Endothelial cell (in vitro differentiated cells): ENCODE results near the gene UBE2Q1. TPM values are rescaled to one million over a fixed set of nuclear protein-coding genes. Genes with fewer than 3 reads are reported as not detected.

ENCODE experiments used
- DNase-seq: peaks from one replicate; pipeline ENCODE4 v3.0.0; 2021; ENCODE audit warnings: low spot score
- H3K27ac Mint-ChIP-seq: one replicate; pipeline ENCODE4 v1.8.0; 2021; ENCODE audit warnings: mixed read lengths, inconsistent platforms; ENCODE audit not compliant: unreplicated experiment
- H3K27me3 Mint-ChIP-seq: one replicate; pipeline ENCODE4 v1.8.0; 2021; ENCODE audit warnings: mild to moderate bottlenecking, moderate library complexity, mixed read lengths, inconsistent platforms; ENCODE audit not compliant: unreplicated experiment
- H3K36me3 Mint-ChIP-seq: one replicate; pipeline ENCODE4 v1.8.0; 2021; ENCODE audit warnings: mild to moderate bottlenecking, low read depth, mixed read lengths, inconsistent platforms; ENCODE audit not compliant: unreplicated experiment
- H3K4me1 Mint-ChIP-seq: one replicate; pipeline ENCODE4 v1.8.0; 2021; ENCODE audit warnings: mild to moderate bottlenecking, mixed read lengths, inconsistent platforms; ENCODE audit not compliant: unreplicated experiment
- H3K4me3 Mint-ChIP-seq: one replicate; pipeline ENCODE4 v1.8.0; 2021; ENCODE audit warnings: mild to moderate bottlenecking, mixed read lengths, inconsistent platforms; ENCODE audit not compliant: unreplicated experiment
- H3K9me3 Mint-ChIP-seq: one replicate; pipeline ENCODE4 v1.8.0; 2021; ENCODE audit warnings: mixed read lengths, inconsistent platforms; ENCODE audit not compliant: unreplicated experiment
- CTCF ChIP-seq: fragments of 200-600 bp; sonication (generic); IDR thresholded peaks from one replicate; pipeline ENCODE4 v1.5.0; 2021; ENCODE audit warnings: antibody characterized with exemption; ENCODE audit not compliant: unreplicated experiment
- total RNA-seq: library from RNA; stranded (reverse); fragmentation: NEBNext Ultra II Directional; extraction: Animal tissue kit (Norgen Biotek cat#: 25700); gene quantifications from one replicate; pipeline ENCODE4 v1.2.1, GENCODE V29; 2021; ENCODE audit not compliant: unreplicated experiment

Gene UBE2Q1
- total RNA-seq, 1 donor from 2014 or later: 73.9 TPM

GRCh38 chr1:154553056-154554030, 5.1 kb downstream of the UBE2Q1 start:
- peaks cover 28% of the 10 kb centered on the region for H3K4me1 Mint-ChIP-seq
- H3K4me3 Mint-ChIP-seq: peak overlapping the region; percentile 6
- TF ChIP-seq CTCF: no peak
- peaks cover 6% of the 10 kb centered on the region for H3K27me3 Mint-ChIP-seq
- DNase-seq: no peak
- H3K36me3 Mint-ChIP-seq: peaks cover 61% of the 10 kb centered on the region
- no peaks in the 10 kb centered on the region for H3K9me3 Mint-ChIP-seq
- H3K27ac Mint-ChIP-seq: no peak overlapping the region

GRCh38 chr1:154552036-154552435, 6.4 kb downstream of the UBE2Q1 start:
- no peak for DNase-seq
- Mint-ChIP-seq H3K4me1 (peaks cover 19% of the 10 kb centered on the region), H3K27me3 (peaks cover 4% of the 10 kb centered on the region), H3K36me3 (peaks cover 64% of the 10 kb centered on the region), H3K4me3 (no peak overlapping the region), H3K9me3 (no peaks in the 10 kb centered on the region), H3K27ac (no peak overlapping the region)
- no peak for TF ChIP-seq CTCF

GRCh38 chr1:154551474-154551873, 7.0 kb downstream of the UBE2Q1 start:
- no peak for DNase-seq
- Mint-ChIP-seq H3K36me3 (peaks cover 64% of the 10 kb centered on the region), H3K4me1 (peaks cover 15% of the 10 kb centered on the region), H3K27ac (no peak overlapping the region), H3K4me3 (no peak overlapping the region), H3K27me3 (peaks cover 4% of the 10 kb centered on the region), H3K9me3 (no peaks in the 10 kb centered on the region)
- no peak for TF ChIP-seq CTCF

- no peak for TF ChIP-seq CTCF
- DNase-seq: no peak
- peaks cover 57% of the 10 kb centered on the region for H3K36me3 Mint-ChIP-seq
- no peak overlapping the region for H3K27ac Mint-ChIP-seq
- peaks cover 4% of the 10 kb centered on the region for H3K27me3 Mint-ChIP-seq
- H3K4me1 Mint-ChIP-seq: peaks cover 7% of the 10 kb centered on the region
- H3K9me3 Mint-ChIP-seq: no peaks in the 10 kb centered on the region
- H3K4me3 Mint-ChIP-seq: peak overlapping the region; percentile 54
Measured at GRCh38 chr1:154550657-154551056, 7.8 kb downstream of the UBE2Q1 start.

GRCh38 chr1:154550070-154550469, 8.4 kb downstream of the UBE2Q1 start:
- Mint-ChIP-seq H3K4me3 (no peak overlapping the region), H3K9me3 (no peaks in the 10 kb centered on the region), H3K27me3 (peaks cover 4% of the 10 kb centered on the region), H3K36me3 (peaks cover 58% of the 10 kb centered on the region), H3K4me1 (peaks cover 9% of the 10 kb centered on the region), H3K27ac (no peak overlapping the region)
- no peak for TF ChIP-seq CTCF
- no peak for DNase-seq
